Mammary epithelial cell (primary cell): Measurements from ENCODE around the gene TMEM97.

Experiments
- CTCF ChIP-seq, 2 donors: IDR thresholded peaks in 1 of 2; conservative IDR thresholded peaks in 1 of 2; 2 replicates each; pipeline ENCODE4 v1.5.1; 2011 to 2012; ENCODE audit warnings: inconsistent platforms in 2 of 2, low read length in 2 of 2, mild to moderate bottlenecking in 2 of 2, control low read depth in 1 of 2, low read depth in 1 of 2; ENCODE audit not compliant: insufficient read depth in 1 of 2; ENCODE audit errors: extremely low read depth in 1 of 2
- EZH2 ChIP-seq: IDR thresholded peaks from 2 replicates; pipeline ENCODE4 v1.6.1; 2012; ENCODE audit warnings: low read length, inconsistent platforms, borderline replicate concordance

DNA sequence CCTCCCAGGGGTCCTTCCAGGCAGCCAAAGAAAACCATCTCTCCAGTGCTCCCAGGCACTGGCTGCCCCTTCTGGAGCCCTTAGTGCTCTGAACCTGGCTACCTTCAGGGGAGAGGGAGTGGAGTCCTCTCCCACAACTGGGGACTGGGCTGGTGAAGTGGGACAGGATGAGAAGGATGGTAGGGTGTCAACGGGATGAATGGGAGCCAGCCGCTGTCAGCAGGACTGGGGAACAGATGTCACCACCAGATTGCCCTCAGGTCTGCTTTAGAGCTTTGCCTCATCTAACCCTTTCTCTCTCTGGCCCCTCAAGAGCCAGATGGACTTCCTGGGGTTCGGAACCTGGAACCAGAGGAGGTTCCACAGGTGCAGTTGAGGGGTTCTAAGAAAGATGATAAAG is 46.5 kb downstream of the TMEM97 start:
- no peak for TF ChIP-seq CTCF (conservative IDR thresholded peaks at IDR 0.05 in 1 of 2, IDR thresholded peaks at IDR 0.05 in 1 of 2; ENCODE audit: extremely low read depth in 1 of 2, insufficient read depth in 1 of 2, low read depth in 1 of 2, low read length in 2 of 2)
- TF ChIP-seq EZH2 = no peak
